HL-60 (cell line): ENCODE results near the gene KRTAP20-4.

ENCODE experiments used
- GABPA ChIP-seq: IDR thresholded peaks from 2 replicates; pipeline ENCODE4 v1.6.1; 2012; ENCODE audit warnings: low read depth
- POLR2AphosphoS5 ChIP-seq: IDR thresholded peaks from 2 replicates; pipeline ENCODE4 v1.6.1; 2012; ENCODE audit warnings: low read depth
- TF ChIP-seq, protein P1 (sequence below): IDR thresholded peaks from one replicate; pipeline ENCODE4 v1.5.1; 2011; ENCODE audit warnings: low read length, control low read depth, inconsistent platforms; ENCODE audit not compliant: insufficient read depth
- TF ChIP-seq, protein P2 (sequence below): IDR thresholded peaks from 2 replicates; pipeline ENCODE4 v1.6.1; 2012; ENCODE audit warnings: low read depth; ENCODE audit not compliant: insufficient replicate concordance

DNA sequence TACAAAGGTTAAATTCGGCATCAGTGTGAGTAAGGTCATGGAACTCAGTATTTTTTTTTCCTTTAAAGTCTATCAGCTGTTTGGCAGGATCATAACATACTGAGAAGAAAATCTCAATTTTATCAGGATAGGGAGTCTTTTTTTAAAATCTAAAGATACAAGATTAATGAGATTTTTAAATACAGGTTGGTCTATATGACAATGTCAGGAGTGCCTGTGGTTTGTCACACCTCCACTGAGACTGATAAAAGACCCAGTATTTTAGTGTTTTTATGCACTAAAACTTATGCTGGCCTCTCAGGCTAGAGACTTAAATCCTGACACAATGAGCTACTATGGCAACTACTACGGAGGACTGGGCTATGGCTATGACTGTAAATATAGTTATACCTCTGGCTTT is 22.1 kb downstream of the KRTAP20-4 start, which contains the start of gene KRTAP20-3:
- TF ChIP-seq, protein P1, sequence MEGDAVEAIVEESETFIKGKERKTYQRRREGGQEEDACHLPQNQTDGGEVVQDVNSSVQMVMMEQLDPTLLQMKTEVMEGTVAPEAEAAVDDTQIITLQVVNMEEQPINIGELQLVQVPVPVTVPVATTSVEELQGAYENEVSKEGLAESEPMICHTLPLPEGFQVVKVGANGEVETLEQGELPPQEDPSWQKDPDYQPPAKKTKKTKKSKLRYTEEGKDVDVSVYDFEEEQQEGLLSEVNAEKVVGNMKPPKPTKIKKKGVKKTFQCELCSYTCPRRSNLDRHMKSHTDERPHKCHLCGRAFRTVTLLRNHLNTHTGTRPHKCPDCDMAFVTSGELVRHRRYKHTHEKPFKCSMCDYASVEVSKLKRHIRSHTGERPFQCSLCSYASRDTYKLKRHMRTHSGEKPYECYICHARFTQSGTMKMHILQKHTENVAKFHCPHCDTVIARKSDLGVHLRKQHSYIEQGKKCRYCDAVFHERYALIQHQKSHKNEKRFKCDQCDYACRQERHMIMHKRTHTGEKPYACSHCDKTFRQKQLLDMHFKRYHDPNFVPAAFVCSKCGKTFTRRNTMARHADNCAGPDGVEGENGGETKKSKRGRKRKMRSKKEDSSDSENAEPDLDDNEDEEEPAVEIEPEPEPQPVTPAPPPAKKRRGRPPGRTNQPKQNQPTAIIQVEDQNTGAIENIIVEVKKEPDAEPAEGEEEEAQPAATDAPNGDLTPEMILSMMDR = no peak
- TF ChIP-seq POLR2AphosphoS5 (no peak), GABPA (no peak)
- TF ChIP-seq, protein P2, sequence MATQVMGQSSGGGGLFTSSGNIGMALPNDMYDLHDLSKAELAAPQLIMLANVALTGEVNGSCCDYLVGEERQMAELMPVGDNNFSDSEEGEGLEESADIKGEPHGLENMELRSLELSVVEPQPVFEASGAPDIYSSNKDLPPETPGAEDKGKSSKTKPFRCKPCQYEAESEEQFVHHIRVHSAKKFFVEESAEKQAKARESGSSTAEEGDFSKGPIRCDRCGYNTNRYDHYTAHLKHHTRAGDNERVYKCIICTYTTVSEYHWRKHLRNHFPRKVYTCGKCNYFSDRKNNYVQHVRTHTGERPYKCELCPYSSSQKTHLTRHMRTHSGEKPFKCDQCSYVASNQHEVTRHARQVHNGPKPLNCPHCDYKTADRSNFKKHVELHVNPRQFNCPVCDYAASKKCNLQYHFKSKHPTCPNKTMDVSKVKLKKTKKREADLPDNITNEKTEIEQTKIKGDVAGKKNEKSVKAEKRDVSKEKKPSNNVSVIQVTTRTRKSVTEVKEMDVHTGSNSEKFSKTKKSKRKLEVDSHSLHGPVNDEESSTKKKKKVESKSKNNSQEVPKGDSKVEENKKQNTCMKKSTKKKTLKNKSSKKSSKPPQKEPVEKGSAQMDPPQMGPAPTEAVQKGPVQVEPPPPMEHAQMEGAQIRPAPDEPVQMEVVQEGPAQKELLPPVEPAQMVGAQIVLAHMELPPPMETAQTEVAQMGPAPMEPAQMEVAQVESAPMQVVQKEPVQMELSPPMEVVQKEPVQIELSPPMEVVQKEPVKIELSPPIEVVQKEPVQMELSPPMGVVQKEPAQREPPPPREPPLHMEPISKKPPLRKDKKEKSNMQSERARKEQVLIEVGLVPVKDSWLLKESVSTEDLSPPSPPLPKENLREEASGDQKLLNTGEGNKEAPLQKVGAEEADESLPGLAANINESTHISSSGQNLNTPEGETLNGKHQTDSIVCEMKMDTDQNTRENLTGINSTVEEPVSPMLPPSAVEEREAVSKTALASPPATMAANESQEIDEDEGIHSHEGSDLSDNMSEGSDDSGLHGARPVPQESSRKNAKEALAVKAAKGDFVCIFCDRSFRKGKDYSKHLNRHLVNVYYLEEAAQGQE = no peak
